ENCODE results near the gene POLR1A.

GRCh38 chr2:85987266-85988174 is 118.2 kb downstream of the POLR1A start:
- TF ChIP-seq CTCF (IDR thresholded peaks at IDR 0.05; ENCODE audit: low read depth, low read length) (no peak), EZH2phosphoT487 (IDR thresholded peaks at IDR 0.05; ENCODE audit: low read depth) (no peak)
